OCI-LY1 (cell line): ENCODE data around the gene SAA4.

Source experiments
- H2AFZ ChIP-seq: fragments of 200-600 bp; sonication (generic), shearing (Covaris generic); 2 replicates; pipeline ENCODE4 v1.6.0; 2014; ENCODE audit warnings: antibody characterized with exemption, mild to moderate bottlenecking, low read length
- H3F3A ChIP-seq: fragments of 200-600 bp; sonication (generic), shearing (Covaris generic); 2 replicates; pipeline ENCODE4 v1.6.0; 2014; ENCODE audit warnings: mild to moderate bottlenecking, antibody characterized with exemption, low read length, moderate library complexity; ENCODE audit not compliant: insufficient read depth
- H3K27ac ChIP-seq: fragments of 200-600 bp; sonication (generic); 2 replicates; pipeline ENCODE4 v1.5.1; 2014; ENCODE audit warnings: low read length, mixed run types, mild to moderate bottlenecking, low read depth; ENCODE audit not compliant: poor library complexity, severe bottlenecking
- H3K27me3 ChIP-seq: fragments of 200-600 bp; sonication (generic); 2 replicates; pipeline ENCODE4 v1.6.0; 2014; ENCODE audit warnings: antibody characterized with exemption, mild to moderate bottlenecking, low read length, moderate library complexity; ENCODE audit not compliant: insufficient read depth
- H3K36me3 ChIP-seq: fragments of 200-600 bp; sonication (generic); 2 replicates; pipeline ENCODE4 v1.6.1; 2014; ENCODE audit warnings: mild to moderate bottlenecking, antibody characterized with exemption, low read length, moderate library complexity, mixed read lengths; ENCODE audit not compliant: insufficient read depth
- H3K4me1 ChIP-seq: fragments of 200-600 bp; sonication (generic); 2 replicates; pipeline ENCODE4 v1.5.1; 2014; ENCODE audit warnings: mild to moderate bottlenecking, low read length, moderate library complexity; ENCODE audit not compliant: insufficient read depth, severe bottlenecking
- H3K4me2 ChIP-seq: fragments of 200-600 bp; sonication (generic), shearing (Covaris generic); 2 replicates; pipeline ENCODE4 v1.6.1; 2014; ENCODE audit warnings: low read length
- H3K4me3 ChIP-seq: fragments of 200-600 bp; sonication (generic); 2 replicates; pipeline ENCODE4 v1.5.1; 2014; ENCODE audit warnings: low read length, low read depth, mild to moderate bottlenecking, mixed read lengths; ENCODE audit not compliant: poor library complexity, severe bottlenecking
- H3K79me2 ChIP-seq: fragments of 200-600 bp; shearing (Covaris generic); 2 replicates; pipeline ENCODE4 v1.6.1; 2016; ENCODE audit warnings: mixed run types, low read length, mixed read lengths; ENCODE audit not compliant: insufficient read depth
- H3K9ac ChIP-seq: fragments of 200-600 bp; sonication (generic), shearing (Covaris generic); 2 replicates; pipeline ENCODE4 v1.6.1; 2014; ENCODE audit warnings: mild to moderate bottlenecking, low read length, mixed read lengths
- H3K9me2 ChIP-seq: fragments of 200-600 bp; sonication (generic), shearing (Covaris generic); 2 replicates; pipeline ENCODE4 v1.6.1; 2014; ENCODE audit warnings: low read depth, mild to moderate bottlenecking, low read length, mixed read lengths
- H3K9me3 ChIP-seq: fragments of 200-600 bp; shearing (Covaris generic); 2 replicates; pipeline ENCODE4 v1.6.1; 2014; ENCODE audit warnings: low read length, mixed read lengths
- H4K20me1 ChIP-seq: fragments of 200-600 bp; sonication (generic), shearing (Covaris generic); 2 replicates; pipeline ENCODE4 v1.6.0; 2016; ENCODE audit warnings: mild to moderate bottlenecking, low read length; ENCODE audit not compliant: insufficient read depth
- CTCF ChIP-seq: fragments of 200-600 bp; sonication (generic), shearing (Covaris generic); IDR thresholded peaks from 2 replicates; pipeline ENCODE4 v1.5.1; 2017; ENCODE audit warnings: mild to moderate bottlenecking, antibody characterized with exemption, low read length, moderate library complexity, mixed read lengths
- EZH2 ChIP-seq: fragments of 200-600 bp; sonication (generic), shearing (Covaris generic); IDR thresholded peaks from 2 replicates; pipeline ENCODE4 v1.8.0; 2017; ENCODE audit warnings: borderline replicate concordance, mixed run types, mild to moderate bottlenecking, antibody characterized with exemption, low read length, moderate library complexity, mixed read lengths

SAA4 gene

GRCh38 chr11:18245396-18245795 is 8.8 kb upstream of the SAA4 start:
- no peak overlapping the region for H3K4me2 ChIP-seq
- peaks cover 10% of the 10 kb centered on the region for H3K4me1 ChIP-seq
- no peak for TF ChIP-seq EZH2
- no peak for TF ChIP-seq CTCF
- no peaks in the 10 kb centered on the region for H3K79me2 ChIP-seq
- H3F3A ChIP-seq, result no peaks in the 10 kb centered on the region
- no peak overlapping the region for H2AFZ ChIP-seq
- H3K9me3 ChIP-seq, result no peaks in the 10 kb centered on the region
- H3K9me2 ChIP-seq, result no peaks in the 10 kb centered on the region
- H4K20me1 ChIP-seq, result no peaks in the 10 kb centered on the region
- H3K9ac ChIP-seq, result no peak overlapping the region
- H3K27ac ChIP-seq, result no peak overlapping the region
- no peaks in the 10 kb centered on the region for H3K27me3 ChIP-seq
- no peak overlapping the region for H3K4me3 ChIP-seq
- no peaks in the 10 kb centered on the region for H3K36me3 ChIP-seq

GRCh38 chr11:18243783-18244362 is 7.3 kb upstream of the SAA4 start:
- Histone ChIP-seq H3K4me1 (peaks cover 10% of the 10 kb centered on the region), H3K79me2 (no peaks in the 10 kb centered on the region), H2AFZ (peak overlapping the region; percentile 62; the same call in 1 of the 2 replicates), H3K27me3 (no peaks in the 10 kb centered on the region), H3K9me2 (no peaks in the 10 kb centered on the region), H3F3A (no peaks in the 10 kb centered on the region), H3K9ac (no peak overlapping the region), H3K4me2 (no peak overlapping the region), H4K20me1 (no peaks in the 10 kb centered on the region), H3K27ac (no peak overlapping the region), H3K36me3 (no peaks in the 10 kb centered on the region), H3K9me3 (no peaks in the 10 kb centered on the region), H3K4me3 (no peak overlapping the region)
- TF ChIP-seq EZH2, result no peak
- TF ChIP-seq CTCF, result peak; percentile 84

- Histone ChIP-seq H3K4me2 (no peak overlapping the region), H3F3A (no peaks in the 10 kb centered on the region), H3K79me2 (no peaks in the 10 kb centered on the region), H3K9ac (no peak overlapping the region), H4K20me1 (no peaks in the 10 kb centered on the region), H3K36me3 (no peaks in the 10 kb centered on the region), H2AFZ (no peak overlapping the region), H3K9me3 (no peaks in the 10 kb centered on the region), H3K27ac (no peak overlapping the region), H3K27me3 (no peaks in the 10 kb centered on the region), H3K4me3 (no peak overlapping the region), H3K9me2 (no peaks in the 10 kb centered on the region), H3K4me1 (no peaks in the 10 kb centered on the region)
- TF ChIP-seq EZH2 (no peak), CTCF (no peak)
These were observed 3.1 kb upstream of the SAA4 start for GRCh38 chr11:18239655-18240054.
